Stimulated activated naive CD8-positive, alpha-beta T cell treated with anti-CD3 and anti-CD28 coated beads, Interleukin-15, Interleukin-2, amounts not matched to agents 100 ng/mL and 50 ng/mL, for 24 hours (primary cell): Measurements from ENCODE around the gene WDPCP.
"Not testable (repeated sequence)": the region's sequence is repeated elsewhere in the genome, so short reads cannot be mapped to it uniquely, and the experiment has no call there.

Experiments used
- H3K27ac Mint-ChIP-seq: one replicate; pipeline ENCODE4 v1.8.0; 2021; ENCODE audit warnings: mild to moderate bottlenecking, mixed read lengths
- H3K27me3 Mint-ChIP-seq: one replicate; pipeline ENCODE4 v1.8.0; 2021; ENCODE audit warnings: mixed read lengths
- H3K36me3 Mint-ChIP-seq: one replicate; pipeline ENCODE4 v1.8.0; 2021; ENCODE audit warnings: low read depth, mixed read lengths
- H3K4me1 Mint-ChIP-seq: one replicate; pipeline ENCODE4 v1.8.0; 2021; ENCODE audit warnings: low read depth, mixed read lengths
- H3K4me3 Mint-ChIP-seq: one replicate; pipeline ENCODE4 v1.8.0; 2021; ENCODE audit warnings: mild to moderate bottlenecking, mixed read lengths
- H3K9me3 Mint-ChIP-seq: one replicate; pipeline ENCODE4 v1.8.0; 2021; ENCODE audit warnings: mixed read lengths

WDPCP gene

DNA sequence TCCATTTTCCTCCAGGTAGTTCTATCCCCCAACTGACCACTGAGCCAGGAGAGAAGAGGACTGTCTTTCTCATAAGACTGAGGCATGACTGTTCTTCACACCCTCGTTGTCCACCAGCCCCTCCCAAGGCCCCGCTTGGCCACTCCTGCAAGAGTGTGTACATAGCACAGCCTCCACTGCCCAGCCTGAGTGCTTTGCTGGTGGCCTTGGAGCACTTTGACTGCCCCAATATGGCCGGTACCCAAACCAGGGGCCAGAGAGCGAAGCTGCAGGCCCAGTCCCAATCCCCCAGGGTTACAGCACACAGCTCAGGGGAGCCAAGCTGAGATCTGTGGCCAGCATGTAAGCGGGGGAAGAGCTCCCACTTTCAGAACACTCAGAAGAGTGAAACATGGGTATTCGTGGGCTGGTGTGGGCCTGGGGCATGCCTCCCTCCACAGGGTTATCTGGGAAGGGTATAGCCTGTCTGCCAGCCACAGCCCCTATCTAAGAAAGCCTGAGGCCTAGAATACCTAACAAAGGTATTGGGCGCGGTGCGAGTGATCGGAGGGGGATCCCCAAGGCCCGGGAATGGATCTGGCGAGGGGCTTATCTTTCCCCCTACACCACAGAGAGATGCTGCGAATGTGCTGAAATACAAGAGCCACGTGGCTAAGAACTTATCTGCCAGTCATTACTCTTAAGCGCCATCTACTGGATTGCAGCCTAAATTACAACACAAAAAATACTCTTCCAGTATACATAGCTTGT is 163.8 kb downstream of the WDPCP start:
- no peak overlapping the region for H3K4me3 Mint-ChIP-seq
- H3K9me3 Mint-ChIP-seq: peaks cover 14% of the 10 kb centered on the region
- no peak overlapping the region for H3K27ac Mint-ChIP-seq

DNA sequence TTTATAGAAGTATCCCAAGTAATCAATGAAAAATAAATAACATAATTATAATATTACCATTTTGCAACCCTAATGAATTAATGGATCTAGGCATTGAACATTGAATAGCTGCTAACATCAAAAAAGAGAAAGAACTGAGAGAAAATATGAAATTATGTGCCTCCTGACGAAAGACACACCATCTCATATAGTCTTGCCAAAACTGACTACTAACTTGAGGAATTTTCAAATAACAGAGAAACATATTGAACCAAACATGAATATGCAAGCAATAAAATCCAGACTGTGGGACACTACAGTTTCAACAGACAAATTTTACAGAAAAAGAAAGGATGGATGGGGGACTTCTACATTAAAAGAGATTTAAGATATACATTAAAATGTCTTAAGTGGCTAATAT is 165.7 kb downstream of the WDPCP start:
- Mint-ChIP-seq H3K27me3 (no peaks in the 10 kb centered on the region), H3K9me3 (peaks cover 8% of the 10 kb centered on the region), H3K4me3 (no peak overlapping the region), H3K27ac (no peak overlapping the region), H3K4me1 (no peaks in the 10 kb centered on the region), H3K36me3 (peaks cover 33% of the 10 kb centered on the region)

More for the DNA sequence above, 163.8 kb downstream of the WDPCP start:
- Mint-ChIP-seq H3K4me1 (no peaks in the 10 kb centered on the region), H3K27me3 (no peaks in the 10 kb centered on the region), H3K36me3 (peaks cover 44% of the 10 kb centered on the region)

DNA sequence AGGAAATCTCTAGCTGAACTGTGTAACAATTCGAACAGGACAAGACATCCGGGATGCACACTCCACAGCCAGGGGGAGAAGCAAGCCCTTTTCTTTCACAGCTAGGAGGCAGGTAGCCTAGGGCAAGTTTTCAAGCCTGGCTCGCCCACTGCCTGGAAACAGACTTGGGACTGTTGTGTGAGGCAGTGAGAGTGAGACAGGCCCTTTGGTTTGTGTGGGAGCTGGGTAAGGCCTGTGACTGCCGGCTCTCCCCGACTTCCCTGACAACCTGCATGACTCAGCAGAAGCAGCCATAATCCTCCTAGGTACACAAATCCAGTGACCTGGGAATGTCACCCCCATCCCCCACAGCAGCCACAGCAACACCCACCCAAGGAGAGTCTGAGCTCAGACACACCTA is 179.7 kb downstream of the WDPCP start:
- H3K36me3 Mint-ChIP-seq: peaks cover 8% of the 10 kb centered on the region
- no peaks in the 10 kb centered on the region for H3K9me3 Mint-ChIP-seq
- H3K4me3 Mint-ChIP-seq: no peak overlapping the region
- H3K27me3 Mint-ChIP-seq: no peaks in the 10 kb centered on the region
- no peak overlapping the region for H3K27ac Mint-ChIP-seq
- H3K4me1 Mint-ChIP-seq: no peaks in the 10 kb centered on the region

DNA sequence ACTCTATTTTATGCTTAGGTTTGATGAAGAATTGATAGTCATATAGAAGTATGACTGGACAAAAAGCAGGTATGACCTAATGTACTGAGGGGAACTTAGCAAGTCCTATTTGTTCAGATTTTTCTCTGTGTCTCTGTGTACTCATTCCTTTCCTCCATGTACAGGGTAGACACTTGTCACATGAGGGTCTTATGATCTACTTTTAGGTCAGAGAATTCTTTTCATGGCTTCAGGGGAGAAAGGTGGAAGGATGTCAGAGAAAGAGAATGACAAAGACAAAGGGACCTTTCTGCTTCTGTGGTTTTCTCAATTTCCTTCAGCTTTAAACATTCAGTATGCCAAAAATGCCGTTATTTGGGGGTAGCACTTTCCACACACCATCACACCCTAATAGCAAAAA is 181.6 kb downstream of the WDPCP start:
- Mint-ChIP-seq H3K27me3 (no peaks in the 10 kb centered on the region), H3K36me3 (peaks cover 21% of the 10 kb centered on the region), H3K27ac (no peak overlapping the region), H3K4me1 (no peaks in the 10 kb centered on the region), H3K9me3 (no peaks in the 10 kb centered on the region), H3K4me3 (no peak overlapping the region)

DNA sequence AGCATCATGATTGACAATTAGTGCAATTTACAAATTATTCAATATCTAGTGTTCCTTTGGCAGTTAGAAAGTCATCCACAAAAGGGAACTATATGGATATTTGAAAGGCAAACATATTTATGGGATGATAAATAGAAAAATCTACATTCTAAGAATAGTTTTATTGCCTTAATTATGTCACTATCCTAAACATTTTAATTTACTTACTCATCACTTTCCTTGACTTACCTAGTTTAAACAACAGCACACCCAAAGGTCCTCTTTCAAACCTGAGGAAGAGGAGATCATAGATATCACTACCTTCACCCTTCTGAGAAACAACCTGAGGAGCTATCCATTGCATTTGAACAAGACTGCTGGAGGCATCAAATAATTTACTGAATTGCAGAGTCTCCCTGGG is 184.5 kb downstream of the WDPCP start:
- Mint-ChIP-seq H3K27me3 (no peaks in the 10 kb centered on the region), H3K36me3 (peaks cover 21% of the 10 kb centered on the region), H3K4me1 (no peaks in the 10 kb centered on the region), H3K4me3 (no peak overlapping the region), H3K9me3 (no peaks in the 10 kb centered on the region), H3K27ac (no peak overlapping the region)

DNA sequence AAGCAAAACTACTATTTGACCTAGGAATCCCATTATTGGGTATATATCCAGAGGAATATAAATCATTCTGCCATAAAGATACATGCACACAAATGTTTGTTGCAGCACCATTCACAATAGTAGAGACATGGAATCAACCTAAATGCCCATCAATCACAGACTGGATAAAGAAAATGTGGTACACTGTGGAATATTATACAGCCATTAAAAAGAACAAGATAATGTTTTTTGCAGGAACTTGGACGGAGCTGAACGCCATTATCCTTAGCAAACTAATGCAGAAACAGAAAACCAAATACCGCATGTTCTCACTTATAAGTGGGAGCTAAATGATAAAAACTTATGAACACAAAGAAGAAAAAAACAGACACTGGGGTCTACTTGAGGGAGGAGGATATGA is 185.4 kb downstream of the WDPCP start:
- not testable (repeated sequence) for H3K4me3 Mint-ChIP-seq, H3K27me3 Mint-ChIP-seq

DNA sequence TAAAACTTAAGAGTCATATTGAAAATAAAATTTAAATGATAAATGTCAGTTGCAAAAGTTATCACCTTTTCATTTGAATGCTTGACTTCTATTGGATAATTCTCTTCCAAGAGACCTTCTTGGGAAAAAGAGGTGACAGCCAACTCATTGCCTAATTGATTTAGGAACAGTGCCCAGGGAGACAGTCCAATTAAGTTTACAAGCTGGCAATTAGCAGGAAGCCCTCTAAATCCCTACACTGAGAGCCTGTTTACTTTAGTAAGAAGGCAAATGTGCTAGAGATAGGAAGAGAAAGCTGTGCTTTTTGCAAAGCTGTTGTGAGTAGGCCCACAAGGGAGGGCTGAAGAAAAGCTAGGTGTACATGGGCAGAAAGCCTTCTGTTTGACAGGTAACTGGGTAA is 189.1 kb downstream of the WDPCP start:
- Mint-ChIP-seq H3K9me3 (peaks cover 8% of the 10 kb centered on the region), H3K36me3 (peaks cover 32% of the 10 kb centered on the region), H3K27ac (no peak overlapping the region), H3K4me3 (no peak overlapping the region), H3K27me3 (no peaks in the 10 kb centered on the region), H3K4me1 (no peaks in the 10 kb centered on the region)

More for the DNA sequence above, 185.4 kb downstream of the WDPCP start:
- H3K36me3 Mint-ChIP-seq: peaks cover 21% of the 10 kb centered on the region
- H3K4me1 Mint-ChIP-seq, H3K27ac Mint-ChIP-seq, H3K9me3 Mint-ChIP-seq: not testable (repeated sequence)

DNA sequence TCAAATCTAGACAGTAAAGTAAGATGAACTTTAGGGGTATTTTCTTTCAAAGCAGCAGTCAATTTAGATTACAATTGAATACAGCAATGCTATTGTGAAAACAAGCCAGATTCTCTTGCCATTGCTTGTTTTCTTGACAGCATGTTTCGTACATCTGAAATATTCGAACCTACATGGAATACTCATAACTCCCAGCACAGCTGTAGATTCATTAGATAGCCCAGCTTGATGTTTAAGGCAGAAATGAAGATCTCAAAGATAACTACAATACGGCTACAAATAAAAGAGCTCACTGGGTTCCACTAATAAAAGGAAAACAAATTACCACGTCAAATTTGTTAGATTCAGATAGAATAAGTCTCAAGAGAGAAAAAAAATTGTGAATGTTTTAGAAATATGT is 208.8 kb downstream of the WDPCP start:
- no peak overlapping the region for H3K27ac Mint-ChIP-seq
- peaks cover 23% of the 10 kb centered on the region for H3K36me3 Mint-ChIP-seq
- no peaks in the 10 kb centered on the region for H3K27me3 Mint-ChIP-seq

DNA sequence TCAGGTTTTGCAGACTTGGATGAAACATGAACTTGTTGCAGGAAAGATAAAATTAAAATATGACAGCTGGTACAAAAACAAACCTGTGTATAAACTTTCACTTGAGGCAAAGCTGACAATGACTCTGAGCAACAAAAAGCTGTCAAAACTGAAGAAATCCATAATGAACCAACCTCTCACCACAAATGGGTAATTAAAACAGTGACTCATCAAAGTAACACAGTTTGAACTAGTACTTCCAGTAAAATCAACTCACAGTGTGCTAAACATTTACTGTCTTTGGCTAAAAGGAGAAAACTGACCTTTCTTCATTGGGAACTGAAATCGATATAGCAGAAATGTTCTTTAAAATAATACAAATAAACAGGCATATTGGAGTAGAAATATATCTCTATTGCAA is 209.7 kb downstream of the WDPCP start:
- Mint-ChIP-seq H3K27ac (no peak overlapping the region), H3K36me3 (peaks cover 27% of the 10 kb centered on the region), H3K9me3 (no peaks in the 10 kb centered on the region), H3K4me1 (no peaks in the 10 kb centered on the region), H3K27me3 (no peaks in the 10 kb centered on the region), H3K4me3 (no peak overlapping the region)

More for the DNA sequence above, 208.8 kb downstream of the WDPCP start:
- Mint-ChIP-seq H3K4me3 (no peak overlapping the region), H3K9me3 (no peaks in the 10 kb centered on the region), H3K4me1 (no peaks in the 10 kb centered on the region)

DNA sequence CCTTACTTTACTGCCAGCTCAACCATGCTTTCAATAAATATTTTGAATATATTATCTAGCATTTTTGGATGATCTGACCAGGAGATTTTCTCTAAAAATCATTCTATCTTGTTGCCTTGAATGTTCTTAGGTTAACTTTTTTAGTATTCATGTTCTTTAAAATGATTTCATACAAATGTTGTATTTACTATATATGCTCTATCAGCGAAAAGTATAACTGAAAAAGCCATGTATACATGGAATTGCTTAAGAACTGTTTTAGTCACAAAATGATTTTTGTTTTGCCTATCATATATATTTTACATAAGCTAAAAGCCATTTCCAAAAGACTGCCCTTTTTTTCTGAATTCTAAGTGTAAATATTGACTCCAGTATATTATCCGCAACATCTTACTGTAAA is 213.9 kb downstream of the WDPCP start:
- no peaks in the 10 kb centered on the region for H3K27me3 Mint-ChIP-seq
- no peak overlapping the region for H3K4me3 Mint-ChIP-seq
- peaks cover 40% of the 10 kb centered on the region for H3K36me3 Mint-ChIP-seq
- no peak overlapping the region for H3K27ac Mint-ChIP-seq
- no peaks in the 10 kb centered on the region for H3K4me1 Mint-ChIP-seq
- peaks cover 12% of the 10 kb centered on the region for H3K9me3 Mint-ChIP-seq

DNA sequence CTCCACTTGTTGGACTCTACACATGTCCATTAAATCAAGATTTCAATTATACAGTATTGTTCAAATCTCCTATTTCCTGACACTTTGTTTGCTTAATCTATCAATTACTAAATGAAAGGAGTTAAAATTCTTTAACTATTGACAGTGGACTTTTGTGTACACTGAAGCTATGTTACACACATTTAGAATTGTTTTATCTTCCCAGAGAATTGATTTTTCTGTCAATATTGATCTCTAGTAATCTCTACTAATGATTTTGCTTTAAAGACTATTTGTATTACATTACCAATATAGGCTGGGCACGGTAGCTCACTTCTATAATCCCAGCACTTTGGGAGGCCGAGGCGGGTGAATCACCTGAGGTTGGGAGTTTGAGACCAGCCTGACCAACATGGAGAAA is 215.7 kb downstream of the WDPCP start:
- H3K4me1 Mint-ChIP-seq: no peaks in the 10 kb centered on the region
- no peak overlapping the region for H3K27ac Mint-ChIP-seq
- peaks cover 43% of the 10 kb centered on the region for H3K36me3 Mint-ChIP-seq
- peaks cover 12% of the 10 kb centered on the region for H3K9me3 Mint-ChIP-seq
- H3K4me3 Mint-ChIP-seq: no peak overlapping the region
- no peaks in the 10 kb centered on the region for H3K27me3 Mint-ChIP-seq

DNA sequence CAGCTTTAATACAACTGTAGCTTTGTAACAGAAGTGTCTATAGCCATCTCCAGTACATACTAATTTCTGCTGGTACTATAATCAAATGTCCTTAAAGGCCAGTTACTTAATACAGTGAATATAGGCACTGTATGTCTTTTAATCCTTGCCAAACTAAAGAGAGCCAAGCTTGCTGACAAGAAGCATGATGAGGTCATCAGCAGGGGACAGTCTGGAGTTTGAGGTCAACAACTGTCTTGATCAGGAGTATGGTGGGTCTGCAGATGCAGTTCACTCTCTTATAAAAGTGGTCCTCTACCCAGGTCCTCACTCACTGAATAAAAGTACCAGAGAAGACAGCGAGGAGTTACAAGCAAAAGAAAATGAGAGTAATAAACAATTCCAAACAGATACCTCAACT is 219.1 kb downstream of the WDPCP start:
- no peak overlapping the region for H3K4me3 Mint-ChIP-seq
- no peaks in the 10 kb centered on the region for H3K27me3 Mint-ChIP-seq
- no peaks in the 10 kb centered on the region for H3K4me1 Mint-ChIP-seq
- H3K27ac Mint-ChIP-seq: no peak overlapping the region
- H3K9me3 Mint-ChIP-seq: peaks cover 12% of the 10 kb centered on the region
- peaks cover 38% of the 10 kb centered on the region for H3K36me3 Mint-ChIP-seq

DNA sequence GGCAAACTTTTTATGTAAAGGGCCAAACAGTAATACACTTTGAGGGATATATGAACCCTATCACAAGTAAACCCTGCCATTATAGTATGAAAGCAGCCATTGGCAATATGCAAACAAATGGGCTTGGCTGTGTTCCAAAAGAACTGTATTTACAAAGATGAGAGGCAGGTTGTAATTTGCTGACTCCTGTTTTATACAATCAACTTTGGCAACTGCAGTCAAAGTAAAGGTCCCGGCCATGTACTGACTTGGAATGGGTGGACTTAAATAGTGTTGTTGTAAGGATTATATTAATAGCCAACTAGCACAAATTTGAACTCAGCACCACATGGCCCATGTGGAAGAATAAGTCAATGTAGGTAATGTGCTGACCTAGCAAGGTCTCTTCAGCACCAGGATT is 223.4 kb downstream of the WDPCP start:
- H3K4me3 Mint-ChIP-seq: no peak overlapping the region
- peaks cover 12% of the 10 kb centered on the region for H3K36me3 Mint-ChIP-seq
- H3K27ac Mint-ChIP-seq: no peak overlapping the region
- H3K27me3 Mint-ChIP-seq: no peaks in the 10 kb centered on the region
- no peaks in the 10 kb centered on the region for H3K9me3 Mint-ChIP-seq
- H3K4me1 Mint-ChIP-seq: no peaks in the 10 kb centered on the region

DNA sequence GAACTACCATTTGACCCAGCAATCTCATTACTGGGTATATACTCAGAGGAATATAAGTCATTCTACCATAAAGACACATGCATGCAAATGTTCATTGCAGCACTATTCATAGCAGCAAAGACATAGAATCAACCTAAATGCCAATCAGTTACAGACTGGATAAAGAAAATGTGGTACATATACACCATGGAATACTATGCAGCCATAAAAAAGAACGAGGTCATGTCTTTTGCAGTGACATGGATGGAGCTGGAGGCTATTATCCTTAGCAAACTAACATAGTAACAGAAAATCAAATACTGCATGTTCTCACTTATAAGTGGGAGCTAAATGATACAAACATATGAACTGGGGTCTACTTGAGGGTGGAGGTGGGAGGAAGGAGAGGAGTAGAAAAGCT is 230.6 kb downstream of the WDPCP start:
- H3K36me3 Mint-ChIP-seq: peaks cover 32% of the 10 kb centered on the region
- H3K4me3 Mint-ChIP-seq, H3K27ac Mint-ChIP-seq, H3K27me3 Mint-ChIP-seq, H3K4me1 Mint-ChIP-seq: not testable (repeated sequence)
- H3K9me3 Mint-ChIP-seq: peaks cover 30% of the 10 kb centered on the region

DNA sequence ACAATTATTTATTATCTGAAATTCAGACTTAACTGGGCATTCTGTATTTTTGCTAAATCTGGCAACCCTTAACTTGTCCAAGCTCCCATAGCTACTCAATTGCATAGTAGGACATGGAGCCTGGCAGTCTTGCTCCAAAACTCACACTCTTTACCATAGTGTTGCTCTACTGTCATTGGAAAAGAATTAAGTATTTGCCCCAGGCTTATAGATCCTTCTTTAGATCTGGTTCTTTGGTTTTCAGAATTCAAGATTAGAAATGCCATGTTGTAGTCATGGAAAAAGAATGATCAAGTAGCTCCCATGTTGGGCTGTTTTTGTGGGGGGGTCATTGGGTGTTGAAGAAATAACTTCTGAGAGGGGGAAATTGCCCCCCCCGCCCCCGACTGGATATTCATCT is 240.9 kb downstream of the WDPCP start:
- Mint-ChIP-seq H3K9me3 (peaks cover 36% of the 10 kb centered on the region), H3K27me3 (no peaks in the 10 kb centered on the region), H3K27ac (no peak overlapping the region), H3K4me1 (no peaks in the 10 kb centered on the region), H3K4me3 (no peak overlapping the region), H3K36me3 (peaks cover 43% of the 10 kb centered on the region)

DNA sequence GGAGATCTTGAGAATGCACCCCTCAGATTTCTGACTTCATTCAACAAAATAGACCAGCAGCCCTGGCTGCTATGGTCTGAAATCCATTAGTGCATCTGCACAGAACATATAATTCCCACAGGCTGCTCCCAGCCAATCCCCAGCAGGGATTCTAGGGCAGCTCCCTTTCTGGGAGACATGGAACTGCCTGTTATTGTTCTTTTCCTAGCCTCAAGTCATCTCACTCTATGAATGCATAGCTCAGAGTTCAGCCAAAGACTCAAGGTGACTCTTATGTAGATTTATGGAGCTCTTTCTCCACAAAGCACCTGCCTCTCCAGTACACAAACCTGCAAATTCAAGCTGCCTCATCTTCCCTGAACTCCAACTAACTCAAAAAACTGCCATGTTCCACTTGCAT is 241.9 kb downstream of the WDPCP start:
- Mint-ChIP-seq H3K9me3 (peaks cover 38% of the 10 kb centered on the region), H3K4me3 (no peak overlapping the region)

More for the DNA sequence above, 241.9 kb downstream of the WDPCP start:
- peaks cover 40% of the 10 kb centered on the region for H3K36me3 Mint-ChIP-seq
- H3K4me1 Mint-ChIP-seq: no peaks in the 10 kb centered on the region
- no peak overlapping the region for H3K27ac Mint-ChIP-seq
- H3K27me3 Mint-ChIP-seq: no peaks in the 10 kb centered on the region
